Fibroblast of pulmonary artery (primary cell): ENCODE data around the gene CDH23.

Experiments
- DNase-seq: peaks from one replicate; pipeline ENCODE4 v3.0.0-alpha.2; 2010; ENCODE audit warnings: low read depth
- H3K4me3 ChIP-seq: replicated peaks from 2 replicates; pipeline ENCODE4 v1.5.1; 2011; ENCODE audit warnings: low read depth, mild to moderate bottlenecking, control low read depth, low read length, moderate library complexity
- TF ChIP-seq, protein P1 (sequence below): IDR thresholded peaks from 2 replicates; pipeline ENCODE4 v1.5.1; 2011; ENCODE audit warnings: mild to moderate bottlenecking, control low read depth, low read length, inconsistent platforms; ENCODE audit errors: missing control alignments

Gene CDH23

DNA sequence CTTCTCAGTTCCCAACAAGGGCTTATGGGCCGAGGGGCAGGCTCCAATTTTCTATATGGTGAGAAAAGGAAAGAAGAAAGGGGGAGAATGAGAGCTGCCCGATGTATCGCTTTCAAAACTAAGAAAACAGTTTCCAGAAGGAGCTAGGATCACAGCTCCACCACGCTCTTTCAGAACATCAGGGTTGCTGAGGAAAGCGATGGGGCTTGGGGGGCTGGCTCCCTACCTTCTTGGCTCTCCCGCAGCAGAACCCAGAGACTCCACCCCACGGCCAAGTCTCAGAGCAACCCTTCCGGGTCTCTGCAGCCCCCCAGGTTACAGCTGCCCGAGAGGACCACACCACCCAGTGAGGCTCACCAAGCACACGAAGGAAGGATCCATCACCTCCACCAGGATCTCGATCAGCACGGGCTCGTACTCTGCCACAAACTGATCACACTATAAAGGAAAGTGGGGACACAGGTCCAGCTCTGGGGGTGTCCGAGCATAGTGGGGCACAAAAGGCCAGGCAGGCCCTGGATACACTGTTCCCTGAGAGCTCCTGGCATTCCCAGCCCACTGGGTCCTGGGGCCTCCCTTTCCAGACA is 422.0 kb downstream of the CDH23 start:
- TF ChIP-seq, protein P1, sequence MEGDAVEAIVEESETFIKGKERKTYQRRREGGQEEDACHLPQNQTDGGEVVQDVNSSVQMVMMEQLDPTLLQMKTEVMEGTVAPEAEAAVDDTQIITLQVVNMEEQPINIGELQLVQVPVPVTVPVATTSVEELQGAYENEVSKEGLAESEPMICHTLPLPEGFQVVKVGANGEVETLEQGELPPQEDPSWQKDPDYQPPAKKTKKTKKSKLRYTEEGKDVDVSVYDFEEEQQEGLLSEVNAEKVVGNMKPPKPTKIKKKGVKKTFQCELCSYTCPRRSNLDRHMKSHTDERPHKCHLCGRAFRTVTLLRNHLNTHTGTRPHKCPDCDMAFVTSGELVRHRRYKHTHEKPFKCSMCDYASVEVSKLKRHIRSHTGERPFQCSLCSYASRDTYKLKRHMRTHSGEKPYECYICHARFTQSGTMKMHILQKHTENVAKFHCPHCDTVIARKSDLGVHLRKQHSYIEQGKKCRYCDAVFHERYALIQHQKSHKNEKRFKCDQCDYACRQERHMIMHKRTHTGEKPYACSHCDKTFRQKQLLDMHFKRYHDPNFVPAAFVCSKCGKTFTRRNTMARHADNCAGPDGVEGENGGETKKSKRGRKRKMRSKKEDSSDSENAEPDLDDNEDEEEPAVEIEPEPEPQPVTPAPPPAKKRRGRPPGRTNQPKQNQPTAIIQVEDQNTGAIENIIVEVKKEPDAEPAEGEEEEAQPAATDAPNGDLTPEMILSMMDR: no peak
- no peak overlapping the region for H3K4me3 ChIP-seq
- no peak for DNase-seq

DNA sequence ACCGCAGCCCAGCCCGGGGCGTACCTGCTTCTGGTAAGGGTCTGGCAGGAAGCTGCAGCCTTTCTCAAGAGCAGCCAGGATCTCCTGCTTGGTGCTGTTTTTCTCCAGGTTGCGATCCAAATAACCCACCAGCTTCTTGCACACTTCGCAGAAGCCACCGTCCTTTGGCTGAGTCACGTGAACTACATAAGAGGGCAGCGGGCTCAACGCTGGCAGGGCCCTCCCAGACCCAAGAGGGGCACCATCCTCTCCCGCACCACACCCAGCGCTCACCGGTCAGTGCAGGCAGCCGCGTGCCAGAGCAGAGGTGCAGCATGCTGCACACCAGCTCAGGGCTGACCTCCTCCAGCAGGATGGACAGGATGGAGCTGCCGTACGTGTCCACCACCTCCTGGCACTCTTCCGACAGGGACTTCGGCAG is 422.7 kb downstream of the CDH23 start:
- DNase-seq: no peak
- TF ChIP-seq, protein P1: no peak
- H3K4me3 ChIP-seq: no peak overlapping the region

DNA sequence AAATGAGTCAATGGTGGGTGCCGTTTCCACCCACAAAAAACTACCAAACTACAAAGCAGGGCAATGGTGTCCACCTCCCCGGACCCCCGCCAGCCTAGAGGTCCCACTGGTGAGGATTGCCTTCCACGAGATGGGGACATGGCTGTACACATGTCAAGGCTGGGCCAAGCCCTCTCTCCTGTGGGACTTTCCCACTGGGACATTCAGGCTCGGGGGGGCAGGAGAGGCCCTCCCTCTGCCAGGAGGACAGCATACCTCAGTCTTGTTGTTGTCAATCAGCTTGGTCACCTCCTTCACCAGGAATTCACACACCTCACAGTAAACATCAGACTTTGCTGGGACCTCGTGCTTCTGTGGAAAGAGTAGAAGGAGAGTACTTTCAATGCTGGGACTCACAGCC is 423.3 kb downstream of the CDH23 start:
- DNase-seq: no peak
- TF ChIP-seq, protein P1: no peak
- no peak overlapping the region for H3K4me3 ChIP-seq

DNA sequence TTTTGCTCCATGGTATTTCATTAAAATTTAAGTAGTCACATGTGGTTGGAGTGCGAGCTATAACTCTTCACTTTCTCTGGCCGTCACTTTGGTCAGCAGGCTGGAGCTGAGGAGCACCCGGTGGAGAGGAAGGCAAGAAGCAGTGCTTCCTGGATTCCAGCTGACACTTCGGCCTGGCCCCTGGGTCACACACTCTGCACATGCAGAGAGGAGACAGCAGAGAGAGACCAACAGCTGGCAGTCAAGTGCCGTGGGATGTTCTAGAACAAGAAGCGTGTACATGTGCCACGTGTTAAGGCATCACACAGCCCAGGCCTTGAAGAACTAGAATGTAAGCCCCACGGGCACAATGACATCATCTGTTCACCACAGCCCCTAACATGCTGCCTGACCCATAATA is 424.2 kb downstream of the CDH23 start:
- H3K4me3 ChIP-seq: no peak overlapping the region
- DNase-seq: no peak
- TF ChIP-seq, protein P1: no peak

DNA sequence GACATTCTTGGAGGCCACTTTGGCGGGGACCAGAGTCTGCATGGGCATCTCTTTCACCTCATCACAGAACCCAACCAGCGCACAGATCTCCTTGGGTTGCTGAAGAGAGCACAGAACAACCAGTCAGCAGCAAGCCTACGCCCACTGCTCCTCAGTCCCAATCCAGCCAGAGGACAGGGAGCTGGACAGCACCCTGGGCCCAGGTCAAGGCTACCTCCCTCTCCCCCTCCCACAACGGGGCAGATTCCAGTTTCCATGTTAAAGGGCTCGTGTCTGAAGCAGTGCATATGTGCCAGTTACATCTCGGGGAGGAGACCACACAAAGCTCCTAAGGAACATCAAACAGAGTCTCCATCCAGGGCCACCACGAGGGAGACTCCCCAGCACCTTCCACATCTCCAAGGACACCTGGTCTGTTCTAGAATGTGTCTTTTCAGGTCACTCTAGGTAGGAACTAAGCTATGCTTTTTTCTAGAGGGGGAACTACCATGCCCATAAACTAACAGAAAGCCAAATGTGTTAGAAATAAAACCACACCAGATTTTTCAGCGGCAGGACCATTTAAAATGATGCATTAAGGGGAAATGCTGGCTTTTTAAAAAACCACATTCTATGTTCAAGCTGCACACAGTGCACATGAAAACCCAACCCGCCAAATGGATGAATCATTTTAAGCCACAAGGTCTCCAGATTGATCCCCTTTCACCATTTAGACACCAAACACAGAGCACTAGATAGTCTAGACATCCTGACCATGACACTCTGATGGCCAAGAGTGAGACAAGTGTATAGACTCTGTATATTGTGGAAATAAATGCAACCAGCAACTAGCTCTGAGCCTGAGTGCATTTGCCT is 425.4 kb downstream of the CDH23 start:
- H3K4me3 ChIP-seq: no peak overlapping the region
- TF ChIP-seq, protein P1: no peak
- no peak for DNase-seq

DNA sequence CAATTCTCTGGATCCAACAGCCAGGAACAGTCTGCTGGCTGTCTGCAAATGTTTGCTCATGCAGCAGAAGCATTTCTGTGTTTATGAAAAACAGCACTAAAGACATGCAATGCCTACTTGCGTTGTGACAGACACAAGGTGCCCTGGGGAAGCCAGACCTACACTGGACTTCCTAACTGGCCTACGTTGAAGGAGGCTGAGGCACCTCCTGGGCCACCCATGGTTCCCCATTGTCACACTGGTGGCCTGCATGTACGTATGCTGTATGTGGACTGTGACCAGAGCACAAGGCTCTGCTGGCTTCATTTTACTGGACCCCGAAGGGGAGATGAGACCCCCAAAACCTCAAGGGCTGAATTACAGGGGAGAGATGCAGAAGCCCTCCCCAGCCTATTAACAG is 426.6 kb downstream of the CDH23 start:
- no peak overlapping the region for H3K4me3 ChIP-seq
- TF ChIP-seq, protein P1: no peak
- no peak for DNase-seq
